HCT116 (cell line): ENCODE measurements around the gene CIC. TPM values are rescaled to one million over a fixed set of nuclear protein-coding genes. Genes with fewer than 3 reads are reported as not detected.
A peak's percentile ranks its signal among the peaks of the same experiment; 100 is the strongest.

Experiments
- ATAC-seq: fragments of 200-7000 bp; cut with Tn5 transposase; 2 replicates; pipeline ENCODE4 v1.9.1; 2020; ENCODE audit warnings: mild to moderate bottlenecking, moderate library complexity
- BruUV-seq: library from RNA; stranded (reverse); fragments of 400-500 nt; replicated peaks from 2 replicates; lab custom pipeline; 2021; lab: Mats Ljungman, UMichigan
- CTCF ChIA-PET: fragments of 300-600 bp; sonication (Branson Sonifier 250); formaldehyde crosslinking; loops from one replicate; lab custom pipeline; 2021; ENCODE audit warnings: antibody characterized with exemption; lab: Charles Lee
- POLR2A ChIA-PET: fragments of 300-600, 350-600 bp; sonication (Branson Sonifier 250); formaldehyde crosslinking; loops from one replicate; lab custom pipeline; 2021; ENCODE audit warnings: antibody characterized with exemption; lab: Charles Lee
- RAD21 ChIA-PET, 2 experiments: fragments of 300-600 bp; sonication (Branson Sonifier 250); formaldehyde crosslinking; loops; one replicate each; lab custom pipeline; 2023; ENCODE audit warnings: low total read pairs in 2 of 2; ENCODE audit not compliant: uncharacterized antibody in 2 of 2, unreplicated experiment in 2 of 2, low non-redundant PET in 1 of 2; lab: Charles Lee
- DNase-seq: peaks from one replicate; pipeline ENCODE4 v3.0.0-alpha.2; 2010; ENCODE audit warnings: low read depth, low spot score
- H2AFZ ChIP-seq: fragments of 200-600 bp; shearing (Covaris generic), sonication (generic); 2 replicates; pipeline ENCODE4 v1.6.1; 2017; ENCODE audit warnings: low read depth, mixed run types, mixed read lengths, antibody characterized with exemption, low read length; ENCODE audit not compliant: poor library complexity, severe bottlenecking
- H3K27ac ChIP-seq: 2 replicates; pipeline ENCODE4 v1.5.1; 2012; ENCODE audit warnings: low read depth, low read length
- H3K27me3 ChIP-seq: fragments of 200-600 bp; sonication (generic); 2 replicates; pipeline ENCODE4 v1.6.1; 2016; ENCODE audit warnings: mixed run types, low read length, mixed read lengths; ENCODE audit not compliant: insufficient read depth
- H3K36me3 ChIP-seq, 2 experiments: fragments of 200-500 bp in 1 of 2; fragments of 200-600 bp in 1 of 2; sonication (Bioruptor generic) in 1 of 2; sonication (generic) in 1 of 2; 2 replicates each; pipeline versions ENCODE4 v1.5.1 to v1.6.1; 2014 to 2016; ENCODE audit warnings: low read length in 2 of 2, inconsistent platforms in 1 of 2, mixed read lengths in 1 of 2, mixed run types in 1 of 2; ENCODE audit not compliant: insufficient read depth in 2 of 2, control insufficient read depth in 1 of 2
- H3K4me1 ChIP-seq, 2 experiments: fragments of 200-600 bp in 1 of 2; sonication (generic) in 1 of 2; 2 replicates each; pipeline versions ENCODE4 v1.5.1 to v1.6.1; 2012 to 2017; ENCODE audit warnings: low read length in 2 of 2, inconsistent platforms in 1 of 2, mild to moderate bottlenecking in 1 of 2, mixed read lengths in 1 of 2, mixed run types in 1 of 2, moderate library complexity in 1 of 2; ENCODE audit not compliant: insufficient read depth in 2 of 2, control insufficient read depth in 1 of 2
- H3K4me2 ChIP-seq: fragments of 200-600 bp; sonication (generic); 2 replicates; pipeline ENCODE4 v1.6.1; 2017; ENCODE audit warnings: mixed run types, low read length, mixed read lengths
- H3K4me3 ChIP-seq, 2 experiments: fragments of 200-600 bp in 1 of 2; sonication (generic) in 1 of 2; replicated peaks in 1 of 2; 2 replicates each; pipeline ENCODE4 v1.5.1; 2011 to 2016; ENCODE audit warnings: low read length in 2 of 2, control low read depth in 1 of 2, low read depth in 1 of 2, mild to moderate bottlenecking in 1 of 2, mixed read lengths in 1 of 2, mixed run types in 1 of 2
- H3K79me2 ChIP-seq: fragments of 200-600 bp; sonication (generic); 2 replicates; pipeline ENCODE4 v1.6.1; 2017; ENCODE audit warnings: mild to moderate bottlenecking, mixed run types, low read length, moderate library complexity, mixed read lengths; ENCODE audit not compliant: insufficient read depth
- H3K9ac ChIP-seq: fragments of 200-600 bp; sonication (generic); 2 replicates; pipeline ENCODE4 v1.6.1; 2016; ENCODE audit warnings: low read length, mixed read lengths
- H3K9me2 ChIP-seq: fragments of 200-600 bp; sonication (generic), shearing (Covaris generic); 2 replicates; pipeline ENCODE4 v1.6.1; 2017; ENCODE audit warnings: mixed run types, mild to moderate bottlenecking, moderate library complexity; ENCODE audit not compliant: insufficient read depth
- H3K9me3 ChIP-seq, 2 experiments: fragments of 200-500 bp in 1 of 2; fragments of 200-600 bp in 1 of 2; sonication (Bioruptor generic) in 1 of 2; sonication (generic) in 1 of 2; 2 replicates each; pipeline ENCODE4 v1.6.1; 2014 to 2017; ENCODE audit warnings: low read length in 2 of 2, mixed read lengths in 2 of 2, inconsistent platforms in 1 of 2, low read depth in 1 of 2, mild to moderate bottlenecking in 1 of 2, mixed run types in 1 of 2, moderate library complexity in 1 of 2; ENCODE audit not compliant: control insufficient read depth in 1 of 2, insufficient read depth in 1 of 2
- H4K20me1 ChIP-seq: fragments of 200-600 bp; sonication (generic), shearing (Covaris generic); 2 replicates; pipeline ENCODE4 v1.6.1; 2017; ENCODE audit warnings: mixed run types, mild to moderate bottlenecking, moderate library complexity; ENCODE audit not compliant: insufficient read depth
- EGR1 ChIP-seq: IDR thresholded peaks from 2 replicates; pipeline ENCODE4 v1.6.1; 2012; ENCODE audit warnings: low read depth
- EZH2 ChIP-seq: fragments of 200-600 bp; sonication (generic); IDR thresholded peaks from 2 replicates; pipeline ENCODE4 v1.6.1; 2017; ENCODE audit warnings: antibody characterized with exemption, mixed run types
- POLR2A ChIP-seq: IDR thresholded peaks from 2 replicates; pipeline ENCODE4 v1.7.0; 2011; ENCODE audit warnings: borderline replicate concordance; ENCODE audit not compliant: insufficient read depth, insufficient read length; ENCODE audit errors: extremely low read depth
- SIN3A ChIP-seq: IDR thresholded peaks from 2 replicates; pipeline ENCODE4 v1.6.1; 2012; ENCODE audit warnings: low read depth
- SP1 ChIP-seq: IDR thresholded peaks from 2 replicates; pipeline ENCODE4 v1.6.1; 2012; ENCODE audit warnings: low read depth
- TCF7L2 ChIP-seq: IDR thresholded peaks from 2 replicates; pipeline ENCODE4 v1.7.0; 2011; ENCODE audit warnings: borderline replicate concordance, inconsistent platforms; ENCODE audit not compliant: insufficient read depth, insufficient read length; ENCODE audit errors: extremely low read depth
- YY1 ChIP-seq: IDR thresholded peaks from 2 replicates; pipeline ENCODE4 v1.6.1; 2011; ENCODE audit warnings: low read length, low read depth, moderate library complexity, mild to moderate bottlenecking; ENCODE audit not compliant: insufficient replicate concordance; ENCODE audit errors: extremely low read depth
- intact Hi-C: fragments of 100-400 bp; cut with micrococcal nuclease; formaldehyde crosslinking; loops from 2 replicates; pipeline ENCODE4 v1.10.0; 2022
- total RNA-seq: library from RNA; stranded (reverse); gene quantifications from one replicate; pipeline ENCODE4 v1.2.1, GENCODE V29; 2021; ENCODE audit not compliant: unreplicated experiment
- TF ChIP-seq, protein P1 (sequence below): IDR thresholded peaks from 2 replicates; pipeline ENCODE4 v1.6.1; 2011; ENCODE audit warnings: mild to moderate bottlenecking, low read length, moderate library complexity; ENCODE audit not compliant: insufficient replicate concordance; ENCODE audit errors: extremely low read depth
- TF ChIP-seq, protein P2 (sequence below): IDR thresholded peaks from 2 replicates; pipeline ENCODE4 v1.6.1; 2012
- TF ChIP-seq, protein P3 (sequence below), 3 experiments: fragments of 200-600 bp in 1 of 3; sonication (generic) in 1 of 3; IDR thresholded peaks in 2 of 3; conservative IDR thresholded peaks in 1 of 3; 2 replicates each; pipeline ENCODE4 v1.5.1; 2012 to 2017; ENCODE audit warnings: low read depth in 2 of 3, low read length in 2 of 3, antibody characterized with exemption in 1 of 3, borderline replicate concordance in 1 of 3, control low read depth in 1 of 3, mild to moderate bottlenecking in 1 of 3, mixed read lengths in 1 of 3, mixed run types in 1 of 3, moderate library complexity in 1 of 3; ENCODE audit not compliant: insufficient read depth in 1 of 3
- TF ChIP-seq, protein P4 (sequence below): IDR thresholded peaks from 2 replicates; pipeline ENCODE4 v1.6.1; 2012

CIC gene
- total RNA-seq, 1 experiment from 2014 or later = 52.0 TPM

DNA sequence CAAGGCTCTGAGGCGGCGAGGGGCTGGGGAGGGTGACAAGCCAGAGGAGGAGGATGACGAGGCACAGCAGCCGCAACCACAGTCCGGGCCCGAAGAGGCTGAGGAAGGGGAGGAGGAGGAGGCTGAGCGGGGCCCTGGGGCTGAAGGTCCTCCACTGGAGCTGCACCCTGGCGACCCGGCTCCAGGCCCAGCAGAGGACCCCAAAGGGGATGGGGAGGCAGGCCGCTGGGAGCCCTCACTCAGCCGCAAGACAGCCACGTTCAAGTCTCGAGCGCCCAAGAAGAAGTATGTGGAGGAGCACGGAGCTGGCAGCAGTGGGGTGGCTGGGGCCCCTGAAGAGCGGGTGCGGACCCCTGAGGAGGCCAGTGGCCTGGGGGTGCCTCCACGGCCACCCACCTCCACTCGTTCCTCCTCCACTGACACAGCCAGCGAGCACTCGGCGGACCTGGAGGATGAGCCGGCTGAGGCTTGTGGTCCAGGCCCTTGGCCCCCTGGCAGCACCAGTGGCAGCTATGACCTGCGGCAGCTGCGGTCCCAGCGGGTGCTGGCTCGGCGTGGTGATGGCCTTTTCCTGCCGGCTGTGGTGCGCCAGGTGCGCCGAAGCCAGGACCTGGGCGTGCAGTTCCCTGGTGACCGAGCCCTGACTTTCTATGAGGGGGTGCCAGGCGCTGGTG is 2.9 kb downstream of the CIC start:
- H3K27me3 ChIP-seq = no peaks in the 10 kb centered on the region
- no peaks in the 10 kb centered on the region for H3K9me3 ChIP-seq
- H3K4me1 ChIP-seq = peaks cover 23 to 32% of the 10 kb centered on the region in 2 experiments
- no peak overlapping the region for H3K9ac ChIP-seq
- ATAC-seq (no peak), DNase-seq (no peak)
- no peak overlapping the region for H3K4me3 ChIP-seq
- peaks cover 16% of the 10 kb centered on the region for H3K79me2 ChIP-seq
- POLR2A ChIA-PET = no interaction called here
- peaks cover 3 to 5% of the 10 kb centered on the region in 2 experiments; a peak in 2 of 4 replicates for H3K36me3 ChIP-seq
- CTCF ChIA-PET = no interaction called here
- RAD21 ChIA-PET = no interaction called here
- no peak overlapping the region for H3K4me2 ChIP-seq
- BruUV-seq = no TSS peak
- H4K20me1 ChIP-seq = no peaks in the 10 kb centered on the region
- intact Hi-C loops = no loop called here
- TF ChIP-seq, protein P1, sequence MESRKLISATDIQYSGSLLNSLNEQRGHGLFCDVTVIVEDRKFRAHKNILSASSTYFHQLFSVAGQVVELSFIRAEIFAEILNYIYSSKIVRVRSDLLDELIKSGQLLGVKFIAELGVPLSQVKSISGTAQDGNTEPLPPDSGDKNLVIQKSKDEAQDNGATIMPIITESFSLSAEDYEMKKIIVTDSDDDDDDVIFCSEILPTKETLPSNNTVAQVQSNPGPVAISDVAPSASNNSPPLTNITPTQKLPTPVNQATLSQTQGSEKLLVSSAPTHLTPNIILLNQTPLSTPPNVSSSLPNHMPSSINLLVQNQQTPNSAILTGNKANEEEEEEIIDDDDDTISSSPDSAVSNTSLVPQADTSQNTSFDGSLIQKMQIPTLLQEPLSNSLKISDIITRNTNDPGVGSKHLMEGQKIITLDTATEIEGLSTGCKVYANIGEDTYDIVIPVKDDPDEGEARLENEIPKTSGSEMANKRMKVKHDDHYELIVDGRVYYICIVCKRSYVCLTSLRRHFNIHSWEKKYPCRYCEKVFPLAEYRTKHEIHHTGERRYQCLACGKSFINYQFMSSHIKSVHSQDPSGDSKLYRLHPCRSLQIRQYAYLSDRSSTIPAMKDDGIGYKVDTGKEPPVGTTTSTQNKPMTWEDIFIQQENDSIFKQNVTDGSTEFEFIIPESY = no peak
- TF ChIP-seq SP1 = no peak
- no peak for TF ChIP-seq TCF7L2
- TF ChIP-seq, protein P2, sequence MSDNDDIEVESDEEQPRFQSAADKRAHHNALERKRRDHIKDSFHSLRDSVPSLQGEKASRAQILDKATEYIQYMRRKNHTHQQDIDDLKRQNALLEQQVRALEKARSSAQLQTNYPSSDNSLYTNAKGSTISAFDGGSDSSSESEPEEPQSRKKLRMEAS = no peak
- no peak for TF ChIP-seq EGR1
- TF ChIP-seq, protein P3, sequence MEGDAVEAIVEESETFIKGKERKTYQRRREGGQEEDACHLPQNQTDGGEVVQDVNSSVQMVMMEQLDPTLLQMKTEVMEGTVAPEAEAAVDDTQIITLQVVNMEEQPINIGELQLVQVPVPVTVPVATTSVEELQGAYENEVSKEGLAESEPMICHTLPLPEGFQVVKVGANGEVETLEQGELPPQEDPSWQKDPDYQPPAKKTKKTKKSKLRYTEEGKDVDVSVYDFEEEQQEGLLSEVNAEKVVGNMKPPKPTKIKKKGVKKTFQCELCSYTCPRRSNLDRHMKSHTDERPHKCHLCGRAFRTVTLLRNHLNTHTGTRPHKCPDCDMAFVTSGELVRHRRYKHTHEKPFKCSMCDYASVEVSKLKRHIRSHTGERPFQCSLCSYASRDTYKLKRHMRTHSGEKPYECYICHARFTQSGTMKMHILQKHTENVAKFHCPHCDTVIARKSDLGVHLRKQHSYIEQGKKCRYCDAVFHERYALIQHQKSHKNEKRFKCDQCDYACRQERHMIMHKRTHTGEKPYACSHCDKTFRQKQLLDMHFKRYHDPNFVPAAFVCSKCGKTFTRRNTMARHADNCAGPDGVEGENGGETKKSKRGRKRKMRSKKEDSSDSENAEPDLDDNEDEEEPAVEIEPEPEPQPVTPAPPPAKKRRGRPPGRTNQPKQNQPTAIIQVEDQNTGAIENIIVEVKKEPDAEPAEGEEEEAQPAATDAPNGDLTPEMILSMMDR (IDR thresholded peaks at IDR 0.05 in 2 of 3, conservative IDR thresholded peaks at IDR 0.05 in 1 of 3; ENCODE audit: borderline replicate concordance in 1 of 3, insufficient read depth in 1 of 3, low read depth in 2 of 3, low read length in 2 of 3) = no peak
- TF ChIP-seq SIN3A = no peak
- no peak for TF ChIP-seq EZH2
- TF ChIP-seq, protein P4, sequence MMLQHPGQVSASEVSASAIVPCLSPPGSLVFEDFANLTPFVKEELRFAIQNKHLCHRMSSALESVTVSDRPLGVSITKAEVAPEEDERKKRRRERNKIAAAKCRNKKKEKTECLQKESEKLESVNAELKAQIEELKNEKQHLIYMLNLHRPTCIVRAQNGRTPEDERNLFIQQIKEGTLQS = no peak
- no peak for TF ChIP-seq POLR2A
- no peak for TF ChIP-seq YY1
- H3K9me2 ChIP-seq = no peaks in the 10 kb centered on the region
- no peak overlapping the region for H2AFZ ChIP-seq
- peak overlapping the region; percentile 90; the same call in 1 of the 2 replicates for H3K27ac ChIP-seq
